ENCODE results near the gene FDXACB1. TPM values are rescaled to one million over a fixed set of nuclear protein-coding genes. Genes with fewer than 3 reads are reported as not detected.

FDXACB1 gene
- total RNA-seq, 1 donor from 2014 or later = 0.73 TPM

Other genes starting within 250 kb of the FDXACB1 start
- gene PPP2R1B, start 112.8 kb downstream of the FDXACB1 start, total RNA-seq = 12.9 TPM
- gene ALG9, start 7.6 kb downstream of the FDXACB1 start, total RNA-seq = 16.2 TPM
- gene CFAP68, start 376 bp upstream of the FDXACB1 start, total RNA-seq = 27.8 TPM
- gene CRYAB, start 32.6 kb upstream of the FDXACB1 start, total RNA-seq = 8,606 TPM
- 59.9 TPM for gene HSPB2, start 33.6 kb upstream of the FDXACB1 start, total RNA-seq
- gene C11orf52, start 39.7 kb upstream of the FDXACB1 start, total RNA-seq = 2.6 TPM
- 29.0 TPM for gene DIXDC1, start 58.2 kb upstream of the FDXACB1 start, total RNA-seq
- gene DLAT, start 146.2 kb upstream of the FDXACB1 start, total RNA-seq = 123 TPM
- gene PIH1D2, start 194.9 kb upstream of the FDXACB1 start, total RNA-seq = 2.0 TPM
- 9.7 TPM for gene NKAPD1, start 195.1 kb upstream of the FDXACB1 start, total RNA-seq
- 100 TPM for gene TIMM8B, start 207.6 kb upstream of the FDXACB1 start, total RNA-seq
- gene SDHD, start 207.7 kb upstream of the FDXACB1 start, total RNA-seq = 209 TPM

All from cardiac septum (tissue), 1 donor.